IPS-20b (cell line): ENCODE results near the gene B3GNT8.
"Not testable (repeated sequence)": the region's sequence is repeated elsewhere in the genome, so short reads cannot be mapped to it uniquely, and the experiment has no call there.

ENCODE experiments used
- H3K27ac ChIP-seq: one replicate; pipeline ENCODE4 v1.5.1; 2013; ENCODE audit warnings: low read length
- H3K27me3 ChIP-seq: 2 replicates; pipeline ENCODE4 v1.6.1; 2013; ENCODE audit warnings: mild to moderate bottlenecking, low read length, inconsistent platforms; ENCODE audit not compliant: insufficient read depth
- H3K36me3 ChIP-seq: 2 replicates; pipeline ENCODE4 v1.6.1; 2013; ENCODE audit warnings: low read depth, mild to moderate bottlenecking, inconsistent platforms, low read length, moderate library complexity; ENCODE audit not compliant: insufficient read depth
- H3K4me1 ChIP-seq: 2 replicates; pipeline ENCODE4 v1.6.1; 2013; ENCODE audit warnings: mild to moderate bottlenecking, control low read depth, inconsistent platforms, low read length, moderate library complexity; ENCODE audit not compliant: insufficient read depth
- H3K4me3 ChIP-seq: 2 replicates; pipeline ENCODE4 v1.5.1; 2013; ENCODE audit warnings: mild to moderate bottlenecking, low read length, inconsistent platforms
- H3K9ac ChIP-seq: 2 replicates; pipeline ENCODE4 v1.6.1; 2013; ENCODE audit warnings: low read depth, mild to moderate bottlenecking, inconsistent platforms, low read length, moderate library complexity
- H3K9me3 ChIP-seq: 2 replicates; pipeline ENCODE4 v1.6.1; 2013; ENCODE audit warnings: mild to moderate bottlenecking, low read depth, low read length, inconsistent platforms; ENCODE audit not compliant: insufficient read depth

Gene B3GNT8, protein sequence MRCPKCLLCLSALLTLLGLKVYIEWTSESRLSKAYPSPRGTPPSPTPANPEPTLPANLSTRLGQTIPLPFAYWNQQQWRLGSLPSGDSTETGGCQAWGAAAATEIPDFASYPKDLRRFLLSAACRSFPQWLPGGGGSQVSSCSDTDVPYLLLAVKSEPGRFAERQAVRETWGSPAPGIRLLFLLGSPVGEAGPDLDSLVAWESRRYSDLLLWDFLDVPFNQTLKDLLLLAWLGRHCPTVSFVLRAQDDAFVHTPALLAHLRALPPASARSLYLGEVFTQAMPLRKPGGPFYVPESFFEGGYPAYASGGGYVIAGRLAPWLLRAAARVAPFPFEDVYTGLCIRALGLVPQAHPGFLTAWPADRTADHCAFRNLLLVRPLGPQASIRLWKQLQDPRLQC

GRCh38 chr19:41426952-41427646, at the start of gene B3GNT8:
TSS of gene B3GNT8 (minus strand) at chr19:41427374. CDS start at chr19:41426778, 596 bp downstream.
- Histone ChIP-seq H3K36me3 (peaks cover 25% of the 10 kb centered on the region), H3K9me3 (no peaks in the 10 kb centered on the region), H3K27ac (no peak within 1 kb of the TSS), H3K4me3 (peak within 1 kb of the TSS; percentile 82), H3K9ac (peak within 1 kb of the TSS; percentile 86), H3K4me1 (peaks cover 4% of the 10 kb centered on the region; the same call in 1 of the 2 replicates), H3K27me3 (no peaks in the 10 kb centered on the region)

GRCh38 chr19:41476583-41476982, 49.4 kb upstream of the B3GNT8 start:
- Histone ChIP-seq H3K27me3 (no peaks in the 10 kb centered on the region), H3K9ac (no peak overlapping the region), H3K9me3 (peaks cover 65% of the 10 kb centered on the region; the same call in 1 of the 2 replicates), H3K36me3 (no peaks in the 10 kb centered on the region), H3K27ac (no peak overlapping the region), H3K4me1 (no peaks in the 10 kb centered on the region), H3K4me3 (no peak overlapping the region)

DNA sequence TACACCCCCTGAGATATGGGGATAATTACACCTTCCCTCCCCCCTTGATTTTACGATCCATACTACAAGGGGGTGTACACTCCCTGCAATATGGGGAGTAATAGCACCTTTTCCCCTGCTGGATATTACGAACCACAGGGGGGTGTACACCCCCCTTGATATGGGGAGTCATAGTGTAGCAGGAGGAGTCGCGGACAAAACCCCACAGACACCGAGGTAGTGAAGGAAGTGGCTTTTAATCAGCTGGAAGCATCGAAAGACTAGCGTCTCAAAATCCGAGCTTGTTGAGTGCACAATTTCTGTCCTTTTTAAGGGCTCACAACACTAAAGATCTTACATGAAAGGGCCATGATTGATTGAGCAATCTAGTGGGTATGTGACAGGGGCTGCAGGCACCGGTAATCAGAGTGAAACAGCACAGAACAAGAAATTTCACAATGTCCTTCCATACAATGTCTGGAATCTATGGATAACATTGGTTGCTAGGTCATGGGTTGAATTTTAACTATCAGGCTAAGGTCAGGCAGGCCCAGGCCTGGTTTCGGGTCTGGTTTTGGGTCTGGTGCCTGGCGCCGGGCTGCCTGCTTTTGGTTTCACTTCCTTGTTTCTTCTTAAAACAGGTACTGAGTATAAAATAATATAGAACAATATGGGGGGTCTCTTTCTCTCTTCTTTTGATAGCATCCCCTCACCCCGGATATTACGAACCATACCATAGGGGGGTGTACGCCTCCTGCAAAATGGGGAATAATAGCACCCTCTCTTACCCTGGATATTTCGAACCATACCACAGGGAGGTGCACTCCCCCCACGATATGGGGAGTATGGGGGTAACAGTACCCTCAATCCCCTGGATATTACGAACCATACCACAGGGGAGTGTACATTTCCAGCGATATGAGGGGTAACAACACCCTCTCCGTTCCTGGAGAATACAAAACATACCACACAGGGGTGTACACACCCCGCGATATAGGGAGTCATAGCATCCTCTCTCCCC, 36.4 kb upstream of the B3GNT8 start:
- not testable (repeated sequence) for H3K4me1 ChIP-seq, H3K4me3 ChIP-seq, H3K9ac ChIP-seq, H3K27ac ChIP-seq, H3K36me3 ChIP-seq, H3K27me3 ChIP-seq
- peaks cover 44% of the 10 kb centered on the region for H3K9me3 ChIP-seq

DNA sequence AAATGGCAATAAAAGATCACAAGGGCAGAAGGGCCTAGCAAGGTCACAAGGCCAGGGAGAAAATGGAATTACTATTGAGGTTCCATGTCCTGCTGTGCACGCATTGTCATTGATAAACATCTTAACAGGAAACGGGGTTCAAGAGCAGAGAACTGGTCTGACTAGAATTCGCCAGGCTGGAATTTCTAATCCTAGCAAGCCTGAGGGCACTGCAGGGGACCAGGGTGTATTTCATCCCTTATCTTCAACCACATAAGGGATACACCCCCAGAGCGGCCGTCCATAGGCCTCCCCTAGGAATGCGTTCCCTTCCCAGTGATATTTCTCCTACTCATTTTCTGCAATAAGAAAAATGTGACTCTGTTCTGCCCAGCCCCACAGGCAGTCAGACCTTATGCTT, 35.3 kb upstream of the B3GNT8 start:
- H3K9ac ChIP-seq, result no peak overlapping the region
- H3K4me1 ChIP-seq, result no peaks in the 10 kb centered on the region
- peaks cover 44% of the 10 kb centered on the region for H3K9me3 ChIP-seq
- H3K27ac ChIP-seq, result no peak overlapping the region
- H3K27me3 ChIP-seq, result peaks cover under 1% of the 10 kb centered on the region; the same call in 1 of the 2 replicates
- no peaks in the 10 kb centered on the region for H3K36me3 ChIP-seq
- H3K4me3 ChIP-seq, result no peak overlapping the region

DNA sequence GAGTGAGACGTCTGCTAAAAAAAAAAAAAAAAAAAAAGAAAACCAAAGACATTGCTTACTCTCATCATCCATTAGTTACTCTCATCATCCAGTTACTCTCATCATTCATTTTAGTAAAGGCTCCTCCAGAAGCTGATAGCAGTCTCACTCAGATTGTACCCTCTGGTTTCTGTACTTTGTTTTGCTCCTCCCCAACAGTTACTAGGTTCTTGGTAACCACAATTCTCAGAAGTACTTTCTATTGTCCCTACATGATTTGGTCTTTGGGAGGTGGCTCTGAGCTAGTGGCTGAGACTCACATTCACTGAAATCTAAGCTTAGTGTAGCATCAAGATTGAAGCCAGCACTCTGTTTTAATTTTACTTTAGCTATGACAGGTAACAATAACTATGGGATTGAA, 30.1 kb upstream of the B3GNT8 start:
- no peak overlapping the region for H3K27ac ChIP-seq
- no peaks in the 10 kb centered on the region for H3K36me3 ChIP-seq
- H3K27me3 ChIP-seq, result peaks cover 25% of the 10 kb centered on the region; the same call in 1 of the 2 replicates
- peaks cover 18% of the 10 kb centered on the region for H3K9me3 ChIP-seq
- H3K9ac ChIP-seq, result no peak overlapping the region
- H3K4me3 ChIP-seq, result no peak overlapping the region
- no peaks in the 10 kb centered on the region for H3K4me1 ChIP-seq

- Histone ChIP-seq H3K9ac (no peak overlapping the region), H3K4me3 (no peak overlapping the region), H3K4me1 (no peaks in the 10 kb centered on the region), H3K27me3 (peaks cover 25% of the 10 kb centered on the region; the same call in 1 of the 2 replicates), H3K36me3 (no peaks in the 10 kb centered on the region), H3K27ac (no peak overlapping the region), H3K9me3 (peaks cover 10% of the 10 kb centered on the region; the same call in 1 of the 2 replicates)
Measured at GRCh38 chr19:41456342-41456918, 29.3 kb upstream of the B3GNT8 start.

GRCh38 chr19:41455936-41456335, 28.8 kb upstream of the B3GNT8 start:
- H3K4me1 ChIP-seq, result no peaks in the 10 kb centered on the region
- peaks cover 5% of the 10 kb centered on the region; the same call in 1 of the 2 replicates for H3K9me3 ChIP-seq
- no peak overlapping the region for H3K4me3 ChIP-seq
- H3K36me3 ChIP-seq, result no peaks in the 10 kb centered on the region
- no peak overlapping the region for H3K27ac ChIP-seq
- no peak overlapping the region for H3K9ac ChIP-seq
- H3K27me3 ChIP-seq, result peaks cover 25% of the 10 kb centered on the region; the same call in 1 of the 2 replicates

DNA sequence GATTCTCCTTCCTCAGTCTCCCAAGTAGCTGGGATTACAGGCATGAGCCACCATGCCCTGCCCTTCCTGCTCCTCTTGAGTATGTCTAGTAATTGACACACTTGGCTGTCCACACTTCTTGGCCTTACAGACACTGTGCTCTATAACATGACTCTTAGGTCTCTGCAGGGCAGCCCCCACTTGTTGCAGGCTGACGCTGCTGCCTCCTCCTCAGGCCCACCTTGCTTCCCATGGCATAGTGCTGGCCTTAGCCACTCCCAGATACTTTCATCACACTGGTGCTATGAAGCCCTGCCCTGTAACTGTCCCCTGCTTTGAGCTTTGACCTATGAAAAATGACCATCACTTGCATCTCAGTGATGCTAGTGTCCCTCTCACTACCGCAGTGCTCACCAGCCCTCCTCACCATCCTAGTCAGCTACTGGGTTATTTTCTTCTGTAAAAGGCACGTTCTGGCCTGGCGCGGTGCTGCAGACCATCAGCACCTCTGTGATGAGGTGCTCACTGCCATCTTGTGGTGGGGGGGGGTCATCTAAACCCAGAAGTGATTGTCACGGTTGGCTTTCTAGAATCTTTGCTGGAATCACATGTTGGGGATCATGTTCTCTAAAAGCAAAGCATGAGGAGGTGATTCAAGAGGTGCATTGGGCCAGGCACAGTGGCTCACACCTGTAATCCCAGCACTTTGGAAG, 25.6 kb upstream of the B3GNT8 start:
- Histone ChIP-seq H3K36me3 (no peaks in the 10 kb centered on the region), H3K4me3 (no peak overlapping the region), H3K9me3 (no peaks in the 10 kb centered on the region; the same call in 1 of the 2 replicates), H3K27ac (no peak overlapping the region), H3K27me3 (peaks cover 48% of the 10 kb centered on the region), H3K9ac (no peak overlapping the region), H3K4me1 (no peaks in the 10 kb centered on the region)

- Histone ChIP-seq H3K36me3 (no peaks in the 10 kb centered on the region), H3K4me1 (no peaks in the 10 kb centered on the region), H3K9me3 (no peaks in the 10 kb centered on the region; the same call in 1 of the 2 replicates), H3K9ac (no peak overlapping the region), H3K27me3 (peaks cover 34% of the 10 kb centered on the region), H3K4me3 (no peak overlapping the region), H3K27ac (no peak overlapping the region)
Measured at GRCh38 chr19:41449865-41450178, 22.6 kb upstream of the B3GNT8 start.

- H3K27ac ChIP-seq, result no peak overlapping the region
- peaks cover 29% of the 10 kb centered on the region for H3K27me3 ChIP-seq
- no peaks in the 10 kb centered on the region for H3K4me1 ChIP-seq
- H3K36me3 ChIP-seq, result no peaks in the 10 kb centered on the region
- no peaks in the 10 kb centered on the region for H3K9me3 ChIP-seq
- H3K4me3 ChIP-seq, result peak overlapping the region; percentile 60; the same call in 1 of the 2 replicates
- H3K9ac ChIP-seq, result no peak overlapping the region
Measured at GRCh38 chr19:41449079-41449864, 22.1 kb upstream of the B3GNT8 start.
